Chondrocyte (in vitro differentiated cells): ENCODE measurements around the gene FER. TPM values are rescaled to one million over a fixed set of nuclear protein-coding genes. Genes with fewer than 3 reads are reported as not detected.
"Not testable (repeated sequence)": the region's sequence is repeated elsewhere in the genome, so short reads cannot be mapped to it uniquely, and the experiment has no call there.

ENCODE experiments used
- DNase-seq: peaks from one replicate; pipeline ENCODE4 v3.0.0; 2021; ENCODE audit warnings: mixed read lengths, low spot score
- H3K27ac Mint-ChIP-seq: one replicate; pipeline ENCODE4 v1.8.0; 2021; ENCODE audit warnings: mild to moderate bottlenecking, moderate library complexity, mixed read lengths; ENCODE audit not compliant: unreplicated experiment
- H3K27me3 Mint-ChIP-seq: 2 replicates; pipeline ENCODE4 v1.8.0; 2021; ENCODE audit warnings: low read depth, mixed read lengths
- H3K36me3 Mint-ChIP-seq: 2 replicates; pipeline ENCODE4 v1.8.0; 2021; ENCODE audit warnings: low read depth, mixed read lengths
- H3K4me1 Mint-ChIP-seq: 2 replicates; pipeline ENCODE4 v1.8.0; 2021; ENCODE audit warnings: low read depth, mild to moderate bottlenecking, mixed read lengths
- H3K4me3 Mint-ChIP-seq: one replicate; pipeline ENCODE4 v1.8.0; 2021; ENCODE audit warnings: mild to moderate bottlenecking, moderate library complexity, mixed read lengths; ENCODE audit not compliant: unreplicated experiment
- H3K9me3 Mint-ChIP-seq: 2 replicates; pipeline ENCODE4 v1.8.0; 2021; ENCODE audit warnings: low read depth, mixed read lengths
- CTCF ChIP-seq: fragments of 200-600 bp; sonication (generic); IDR thresholded peaks from 2 replicates; pipeline ENCODE4 v1.5.0; 2021; ENCODE audit warnings: antibody characterized with exemption, mild to moderate bottlenecking, moderate library complexity
- total RNA-seq: library from RNA; stranded (reverse); gene quantifications from 3 replicates; pipeline ENCODE4 v1.2.1, GENCODE V29; 2021

The FER gene
- total RNA-seq, 1 donor from 2014 or later = 23.5 TPM

DNA sequence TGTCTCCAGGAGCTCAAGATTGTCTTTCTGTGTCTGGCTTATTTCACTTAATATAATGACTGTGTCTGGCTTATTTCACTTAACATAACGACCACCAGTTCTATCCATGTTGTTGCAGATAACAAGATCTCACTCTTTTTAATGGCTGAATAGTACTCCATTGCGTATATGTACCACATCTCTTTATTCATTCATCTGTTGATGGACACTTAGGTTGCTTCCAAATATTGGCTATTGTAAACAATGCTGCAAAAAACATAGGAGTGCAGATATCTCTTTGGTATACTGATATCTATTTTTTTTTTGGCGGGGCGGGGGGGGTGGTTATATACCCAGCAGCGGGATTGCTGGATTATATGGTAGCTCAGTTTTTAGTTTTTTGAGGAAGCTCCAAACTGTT, 45.5 kb downstream of the FER start:
- Mint-ChIP-seq H3K4me1 (peaks cover 16% of the 10 kb centered on the region), H3K4me3 (no peak overlapping the region), H3K9me3 (peaks cover 4% of the 10 kb centered on the region), H3K27ac (no peak overlapping the region), H3K27me3 (no peaks in the 10 kb centered on the region), H3K36me3 (peaks cover 8% of the 10 kb centered on the region)
- no peak for DNase-seq
- TF ChIP-seq CTCF = no peak

DNA sequence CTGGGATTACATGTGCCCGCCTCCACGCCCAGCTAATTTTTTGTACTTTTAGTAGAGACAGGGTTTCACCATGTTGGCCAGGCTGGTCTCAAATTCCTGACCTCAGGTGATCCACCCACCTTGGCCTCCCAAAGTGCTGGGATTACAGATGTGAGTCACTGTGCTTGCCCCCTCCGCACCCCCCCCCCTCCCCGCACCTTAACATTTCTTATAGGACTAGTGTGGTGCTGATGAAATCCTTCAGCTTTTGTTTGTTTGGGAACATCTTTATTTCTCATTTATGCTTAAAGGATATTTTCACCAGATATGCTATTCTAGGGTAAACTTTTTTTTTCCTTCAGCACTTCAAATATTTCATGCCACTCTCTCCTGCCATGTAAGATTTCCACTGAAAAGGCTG, 46.7 kb downstream of the FER start:
- not testable (repeated sequence) for H3K9me3 Mint-ChIP-seq, DNase-seq, H3K27me3 Mint-ChIP-seq, H3K4me3 Mint-ChIP-seq, H3K36me3 Mint-ChIP-seq, H3K27ac Mint-ChIP-seq
- peaks cover 22% of the 10 kb centered on the region for H3K4me1 Mint-ChIP-seq

DNA sequence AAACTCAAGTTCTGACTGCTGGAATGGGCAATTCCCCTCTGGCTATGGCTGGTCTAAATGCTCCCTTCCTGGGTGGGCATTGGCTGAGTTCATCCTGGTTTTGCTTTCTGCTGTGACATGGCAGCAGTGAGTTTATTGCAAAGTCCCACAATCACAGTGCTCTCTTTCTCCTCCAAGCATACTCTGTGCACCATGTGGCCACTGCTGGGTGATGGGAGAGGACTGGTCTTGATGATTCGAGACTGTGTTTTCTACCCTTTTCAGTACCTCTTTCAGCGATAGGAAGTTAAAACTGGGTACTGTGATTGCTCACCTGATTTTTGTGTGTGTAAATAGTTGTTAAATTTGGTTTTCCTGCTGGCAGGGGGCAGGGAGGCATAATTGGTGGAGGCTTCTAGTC, 49.7 kb downstream of the FER start:
- Mint-ChIP-seq H3K36me3 (peaks cover 8% of the 10 kb centered on the region), H3K27ac (no peak overlapping the region), H3K27me3 (no peaks in the 10 kb centered on the region), H3K4me3 (no peak overlapping the region), H3K4me1 (peaks cover 44% of the 10 kb centered on the region), H3K9me3 (peaks cover 5% of the 10 kb centered on the region)
- TF ChIP-seq CTCF = no peak
- no peak for DNase-seq

DNA sequence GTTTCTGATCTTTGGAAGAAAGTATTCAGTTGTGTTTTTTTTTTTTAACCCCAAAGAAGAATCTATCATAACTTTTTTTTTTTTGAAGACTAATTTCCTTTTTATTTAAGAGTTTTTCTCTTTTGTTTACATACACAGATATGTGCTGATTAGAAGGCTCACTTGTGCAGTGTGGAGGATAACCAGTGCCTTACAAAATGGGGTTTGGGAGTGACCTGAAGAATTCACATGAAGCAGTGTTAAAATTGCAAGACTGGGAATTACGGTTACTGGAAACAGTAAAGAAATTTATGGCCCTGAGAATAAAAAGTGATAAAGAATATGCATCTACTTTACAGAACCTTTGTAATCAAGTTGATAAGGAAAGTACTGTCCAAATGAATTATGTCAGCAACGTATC, 50.3 kb downstream of the FER start:
- peaks cover 9% of the 10 kb centered on the region for H3K9me3 Mint-ChIP-seq
- H3K27ac Mint-ChIP-seq = no peak overlapping the region
- no peak for TF ChIP-seq CTCF
- no peaks in the 10 kb centered on the region for H3K27me3 Mint-ChIP-seq
- no peak overlapping the region for H3K4me3 Mint-ChIP-seq
- peaks cover 10% of the 10 kb centered on the region for H3K36me3 Mint-ChIP-seq
- H3K4me1 Mint-ChIP-seq = peaks cover 46% of the 10 kb centered on the region
- DNase-seq = no peak

DNA sequence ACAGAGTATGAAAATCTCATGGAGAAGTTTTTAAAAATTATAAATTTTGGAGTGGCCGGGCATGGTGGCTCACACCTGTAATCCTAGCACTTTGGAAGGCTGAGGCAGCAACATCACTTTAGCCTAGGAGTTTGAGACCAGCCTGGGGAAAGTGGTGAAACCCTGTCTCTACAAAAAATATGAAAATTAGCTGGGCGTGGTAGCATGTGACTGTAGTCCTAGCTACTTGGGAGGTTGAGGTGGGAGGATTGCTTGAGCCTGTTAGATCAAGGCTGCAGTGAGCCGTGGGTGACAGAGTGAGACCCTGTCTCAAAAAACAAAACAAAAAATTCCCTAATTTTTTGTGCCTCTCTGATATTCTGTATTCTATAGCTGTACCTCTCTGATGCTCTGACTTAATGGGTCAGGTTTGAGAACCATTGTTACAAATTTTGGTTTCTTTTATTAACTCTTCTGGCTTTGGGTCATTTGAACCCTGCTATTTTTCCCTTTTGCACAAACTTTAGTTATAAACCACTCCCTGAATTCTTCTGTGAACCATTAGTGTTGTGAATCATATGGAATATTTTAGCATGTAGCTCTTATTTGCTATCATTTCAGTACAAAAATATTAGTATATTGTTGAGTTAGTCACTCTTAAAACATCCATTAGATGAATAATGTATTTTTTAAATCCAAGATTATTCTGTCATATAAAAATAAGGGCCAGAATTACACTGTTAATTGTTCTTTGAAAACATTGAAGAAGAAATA, 51.0 kb downstream of the FER start:
- no peak overlapping the region for H3K4me3 Mint-ChIP-seq
- H3K36me3 Mint-ChIP-seq = peaks cover 12% of the 10 kb centered on the region
- peaks cover 16% of the 10 kb centered on the region for H3K9me3 Mint-ChIP-seq
- H3K27ac Mint-ChIP-seq = peak overlapping the region; percentile 69
- DNase-seq = no peak
- peaks cover 46% of the 10 kb centered on the region for H3K4me1 Mint-ChIP-seq
- H3K27me3 Mint-ChIP-seq = no peaks in the 10 kb centered on the region
- TF ChIP-seq CTCF = no peak

DNA sequence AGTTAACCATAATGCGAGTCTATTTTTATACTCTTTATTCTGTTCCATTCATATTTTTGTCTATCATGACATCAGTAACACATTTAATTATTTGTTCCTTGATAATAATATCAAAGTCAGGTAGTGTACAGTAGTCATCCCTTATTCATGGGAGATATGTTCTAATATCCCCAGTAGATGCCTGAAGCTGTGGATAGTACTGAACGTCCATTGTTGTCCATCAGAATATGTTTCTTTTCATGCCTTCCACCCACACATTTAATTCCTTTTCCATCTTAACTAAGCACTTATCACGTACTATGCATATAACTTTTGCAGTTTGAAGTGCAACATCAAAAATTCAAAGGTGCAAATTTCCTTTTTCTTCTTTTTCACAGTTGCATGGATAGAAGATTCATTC, 53.6 kb downstream of the FER start:
- Mint-ChIP-seq H3K27ac (peak overlapping the region; percentile 86), H3K4me3 (no peak overlapping the region), H3K9me3 (peaks cover 27% of the 10 kb centered on the region), H3K36me3 (peaks cover 14% of the 10 kb centered on the region), H3K27me3 (no peaks in the 10 kb centered on the region), H3K4me1 (peaks cover 46% of the 10 kb centered on the region)
- DNase-seq = no peak
- no peak for TF ChIP-seq CTCF
